GM12878 (cell line): ENCODE results near the gene TLR5. TPM values are rescaled to one million over a fixed set of nuclear protein-coding genes. Genes with fewer than 3 reads are reported as not detected.

Source experiments
- ATAC-seq: fragments of 200-7000 bp; cut with Tn5 transposase; 3 replicates; pipeline ENCODE4 v1.9.1; 2020; ENCODE audit warnings: mild to moderate bottlenecking, moderate library complexity
- BruUV-seq: library from RNA; stranded (reverse); fragments of 400-500 nt; replicated peaks from 2 replicates; lab custom pipeline; 2021; lab: Mats Ljungman, UMichigan
- CTCF ChIA-PET: fragments of 300-600 bp; sonication (Branson Sonifier 250); formaldehyde crosslinking; extraction: SDS; loops from one replicate; lab custom pipeline; 2021; ENCODE audit warnings: inconsistent platforms; lab: Yijun Ruan, JAX
- POLR2A ChIA-PET: fragments of 350-600 bp; formaldehyde crosslinking; extraction: SDS; loops from one replicate; lab custom pipeline; 2021; ENCODE audit warnings: inconsistent platforms; lab: Charles Lee
- RAD21 ChIA-PET: fragments of 300-600 bp; sonication (Branson Sonifier 250); formaldehyde crosslinking; loops from one replicate; lab custom pipeline; 2023; ENCODE audit warnings: antibody characterized with exemption; ENCODE audit not compliant: unreplicated experiment; lab: Charles Lee
- SMC1A ChIA-PET: fragments of 300-600 bp; sonication (Branson Sonifier 250); formaldehyde crosslinking; loops from one replicate; lab custom pipeline; 2023; ENCODE audit not compliant: unreplicated experiment, uncharacterized antibody; lab: Charles Lee
- DNase-seq: peaks from one replicate; pipeline ENCODE4 v3.0.0-alpha.2; 2011; ENCODE audit warnings: low read depth, low spot score
- FAIRE-seq: peaks from 3 replicates; lab custom pipeline; 2011; peaks lifted over from hg19 to GRCh38; lab: Jason Lieb, UNC
- H2AFZ ChIP-seq: 2 replicates; pipeline ENCODE4 v1.6.0; 2011; ENCODE audit warnings: low read depth, low read length, control low read depth; ENCODE audit not compliant: control insufficient read depth
- H3K27ac ChIP-seq: 2 replicates; pipeline ENCODE4 v1.5.1; 2011; ENCODE audit warnings: control low read depth; ENCODE audit not compliant: control insufficient read depth, insufficient read depth
- H3K27me3 ChIP-seq, 2 experiments: replicated peaks in 1 of 2; 2 replicates each; pipeline versions ENCODE4 v1.6.0 to v1.6.1; 2011; ENCODE audit warnings: low read length in 1 of 2; ENCODE audit not compliant: control insufficient read depth in 2 of 2, insufficient read depth in 2 of 2
- H3K36me3 ChIP-seq, 2 experiments: 2 replicates each; pipeline ENCODE4 v1.5.1; 2011; ENCODE audit warnings: low read length in 1 of 2; ENCODE audit not compliant: control insufficient read depth in 2 of 2, insufficient read depth in 2 of 2
- H3K4me1 ChIP-seq: 2 replicates; pipeline ENCODE4 v1.6.1; 2011; ENCODE audit warnings: mild to moderate bottlenecking, low read length, moderate library complexity, mixed read lengths; ENCODE audit not compliant: control insufficient read depth, insufficient read depth
- H3K4me2 ChIP-seq: 2 replicates; pipeline ENCODE4 v1.6.0; 2011; ENCODE audit warnings: control low read depth; ENCODE audit not compliant: control insufficient read depth, insufficient read depth
- H3K4me3 ChIP-seq: fragments of 200-600 bp; sonication (generic); 2 replicates; pipeline ENCODE4 v1.5.1; 2016
- H3K79me2 ChIP-seq: 2 replicates; pipeline ENCODE4 v1.6.0; 2011; ENCODE audit warnings: low read length; ENCODE audit not compliant: control insufficient read depth, insufficient read depth
- H3K9ac ChIP-seq: 2 replicates; pipeline ENCODE4 v1.8.0; 2011; ENCODE audit warnings: low read length, control low read depth, mixed read lengths; ENCODE audit not compliant: control insufficient read depth, insufficient read depth
- H3K9me3 ChIP-seq: replicated peaks from 3 replicates; pipeline ENCODE4 v1.5.1; 2011; ENCODE audit warnings: mild to moderate bottlenecking, low read length; ENCODE audit not compliant: control insufficient read depth, insufficient read depth
- H4K20me1 ChIP-seq: 2 replicates; pipeline ENCODE4 v1.6.0; 2011; ENCODE audit not compliant: control insufficient read depth, insufficient read depth
- BHLHE40 ChIP-seq, 2 experiments: fragments of 450-650 bp in 1 of 2; IDR thresholded peaks; 2 replicates each; pipeline ENCODE4 v1.6.1; 2011 to 2017; ENCODE audit warnings: low read depth in 2 of 2, borderline replicate concordance in 1 of 2, improper control_type of control experiment in 1 of 2, low read length in 1 of 2, mild to moderate bottlenecking in 1 of 2
- ESRRA ChIP-seq: IDR thresholded peaks from 2 replicates; pipeline ENCODE4 v1.6.1; 2012; ENCODE audit warnings: mild to moderate bottlenecking, low read length, improper control_type of control experiment
- FOXK2 ChIP-seq: fragments of 450-650 bp; IDR thresholded peaks from 2 replicates; pipeline ENCODE4 v1.6.1; 2017; ENCODE audit warnings: mild to moderate bottlenecking, moderate library complexity
- HSF1 ChIP-seq: fragments of 150-350 bp; IDR thresholded peaks from 2 replicates; pipeline ENCODE4 v1.6.1; 2014; ENCODE audit warnings: mild to moderate bottlenecking, low read depth, low read length
- KDM1A ChIP-seq: fragments of 200-600 bp; sonication (generic); IDR thresholded peaks from 2 replicates; pipeline ENCODE4 v1.6.1; 2016; ENCODE audit warnings: borderline replicate concordance
- MEF2A ChIP-seq: IDR thresholded peaks from 2 replicates; pipeline ENCODE4 v1.6.1; 2011; ENCODE audit warnings: low read depth, mild to moderate bottlenecking, low read length, moderate library complexity; ENCODE audit not compliant: insufficient read depth
- MYB ChIP-seq: fragments of 150-350 bp; IDR thresholded peaks from 2 replicates; pipeline ENCODE4 v1.6.1; 2014; ENCODE audit warnings: mild to moderate bottlenecking, low read depth, low read length, borderline replicate concordance
- NKRF ChIP-seq: fragments of 450-650 bp; conservative IDR thresholded peaks from 2 replicates; pipeline ENCODE4 v1.6.1; 2017; ENCODE audit warnings: mild to moderate bottlenecking, moderate library complexity
- NR2F1 ChIP-seq: fragments of 450-650 bp; conservative IDR thresholded peaks from 2 replicates; pipeline ENCODE4 v1.6.1; 2017; ENCODE audit warnings: mild to moderate bottlenecking
- SMARCA5 ChIP-seq: fragments of 450-650 bp; IDR thresholded peaks from 2 replicates; pipeline ENCODE4 v1.6.1; 2017; ENCODE audit warnings: mild to moderate bottlenecking
- TCF7 ChIP-seq: IDR thresholded peaks from 2 replicates; pipeline ENCODE4 v1.6.1; 2014; ENCODE audit warnings: antibody characterized with exemption, borderline replicate concordance
- WGBS: methylation state at CpG from one replicate; pipeline ENCODE4 v1.1.6; 2016; ENCODE audit warnings: low lambda C conversion rate; ENCODE audit not compliant: insufficient replicate concordance, insufficient coverage; ENCODE audit errors: missing lambda C conversion rate; 5-methylcytosine and 5-hydroxymethylcytosine counted together
- in situ Hi-C: fragments of 300-500 bp; cut with MboI; formaldehyde crosslinking; loops from 9 replicates; pipeline ENCODE4 v1.14.3; 2018; ENCODE audit warnings: mixed read lengths
- intact Hi-C: fragments of 100-400 bp; cut with micrococcal nuclease; formaldehyde crosslinking; loops from one replicate; pipeline ENCODE4 v1.14.2; 2022; ENCODE audit not compliant: unreplicated experiment
- polyA plus RNA-seq, 11 experiments: library from polyadenylated mRNA; depleted of rRNA in 4 of 11; unstranded in 6 of 11; stranded (reverse) in 5 of 11; fragments of >200 nt; fragmentation: Nextera tagmentation in 4 of 11; fragmentation: Illumina TruSeq in 1 of 11; extraction: Ambion mirVana in 4 of 11; extraction: Trizol in 1 of 11; gene quantifications; 1 replicate in 1 of 11; 2 replicates in 10 of 11; pipeline versions ENCODE4 v1.2.1 to v1.2.3, GENCODE V29; 2011 to 2016; ENCODE audit warnings: inconsistent platforms in 2 of 11, missing spikeins in 2 of 11, low read depth in 1 of 11
- total RNA-seq, 4 experiments: library from RNA; depleted of rRNA in 3 of 4; stranded (reverse); fragments of >200 nt in 3 of 4; fragmentation: Illumina TruSeq in 1 of 4; extraction: Trizol in 1 of 4; gene quantifications; 2 replicates each; pipeline versions ENCODE4 v1.2.1 to v1.2.3, GENCODE V29; 2013 to 2021

Gene TLR5
- total and polyA plus RNA-seq, 10 of the 15 experiments (the other 5 are each of a cell fraction or from before 2014, with no cell fraction given), result 0.34 to 5.3 (median 0.79) TPM

GRCh38 chr1:223153177-223154119 is 10.4 kb upstream of the TLR5 start:
- in situ Hi-C loops (no loop called here), intact Hi-C loops (no loop called here)
- no peaks in the 10 kb centered on the region for H3K36me3 ChIP-seq
- H3K27me3 ChIP-seq, result no peaks in the 10 kb centered on the region
- H4K20me1 ChIP-seq, result no peaks in the 10 kb centered on the region
- ChIA-PET POLR2A (interaction anchor here (0.6 to 1.9 kb wide), 2 partner anchors 9 to 12 kb away, joined by 3 to 10 read pairs; no protein-coding TSS in a partner anchor), RAD21 (no interaction called here), CTCF (interaction anchor here (0.6 to 4.1 kb wide), 8 partner anchors 8 to 31 kb away, joined by 3 to 19 read pairs (median 3); no protein-coding TSS in a partner anchor), SMC1A (interaction anchor here (0.7 to 1.6 kb wide), 4 partner anchors 9 to 20 kb away, joined by 3 to 9 read pairs (median 5); no protein-coding TSS in a partner anchor)
- no peak overlapping the region for H3K4me3 ChIP-seq
- ATAC-seq (peak; percentile 28; the same call in 2 of the 3 replicates), FAIRE-seq (no peak), DNase-seq (no peak)
- no peaks in the 10 kb centered on the region for H3K9me3 ChIP-seq
- WGBS, result 20% methylated on average over 3 of the region's 3 CpGs
- no peak overlapping the region for H3K27ac ChIP-seq
- BruUV-seq, result no TSS peak
- H3K79me2 ChIP-seq, result no peaks in the 10 kb centered on the region
- TF ChIP-seq BHLHE40 (IDR thresholded peaks at IDR 0.05; ENCODE audit: borderline replicate concordance in 1 of 2, low read depth in 2 of 2, low read length in 1 of 2) (no peak), ESRRA (no peak), KDM1A (no peak), NR2F1 (no peak)
- H3K4me2 ChIP-seq, result no peak overlapping the region
- H3K9ac ChIP-seq, result no peak overlapping the region
- H2AFZ ChIP-seq, result no peak overlapping the region
- no peaks in the 10 kb centered on the region for H3K4me1 ChIP-seq

- no peak overlapping the region for H3K4me3 ChIP-seq
- H3K9ac ChIP-seq, result no peak overlapping the region
- ChIA-PET POLR2A (no interaction called here), SMC1A (interaction anchor here (0.5 to 3.2 kb wide), 5 partner anchors 9 to 120 kb away, joined by 3 to 15 read pairs (median 4); no protein-coding TSS in a partner anchor), CTCF (interaction anchor here (0.6 to 4.1 kb wide), 8 partner anchors 9 to 28 kb away, joined by 3 to 19 read pairs (median 4); partner anchors contain the start of gene TLR5), RAD21 (interaction anchor here (1.9 to 2.0 kb wide), 2 partner anchors 9 to 92 kb away, joined by 5 to 7 read pairs; partner anchors contain the start of gene TLR5)
- WGBS, result 42% methylated on average over 4 of the region's 4 CpGs
- H3K79me2 ChIP-seq, result no peaks in the 10 kb centered on the region
- H3K27ac ChIP-seq, result no peak overlapping the region
- H3K27me3 ChIP-seq, result no peaks in the 10 kb centered on the region
- BruUV-seq, result no TSS peak
- ATAC-seq, result no peak
- in situ Hi-C loops, result no loop called here
- intact Hi-C loops, result no loop called here
- H3K4me1 ChIP-seq, result no peaks in the 10 kb centered on the region
- H2AFZ ChIP-seq, result no peak overlapping the region
- DNase-seq, result no peak
- no peaks in the 10 kb centered on the region for H4K20me1 ChIP-seq
- no peaks in the 10 kb centered on the region for H3K9me3 ChIP-seq
- no peak for FAIRE-seq
- H3K36me3 ChIP-seq, result no peaks in the 10 kb centered on the region
- H3K4me2 ChIP-seq, result no peak overlapping the region
- no peak for TF ChIP-seq SMARCA5
- TF ChIP-seq NKRF, result no peak
- no peak for TF ChIP-seq HSF1
- TF ChIP-seq FOXK2, result no peak
- TF ChIP-seq MYB, result no peak
- TF ChIP-seq TCF7, result no peak
- TF ChIP-seq MEF2A, result no peak
Measured at GRCh38 chr1:223152399-223152798, 9.4 kb upstream of the TLR5 start.
